Ishikawa (cell line): ENCODE data around the gene ARHGAP20.

Source experiments
- CEBPB ChIP-seq: IDR thresholded peaks from 2 replicates; pipeline ENCODE4 v1.6.1; 2012
- CREB1 ChIP-seq: IDR thresholded peaks from 2 replicates; pipeline ENCODE4 v1.6.1; 2012; ENCODE audit warnings: low read depth
- EGR1 ChIP-seq: IDR thresholded peaks from 2 replicates; pipeline ENCODE4 v1.6.1; 2012
- EP300 ChIP-seq: IDR thresholded peaks from 2 replicates; pipeline ENCODE4 v1.6.1; 2012; ENCODE audit warnings: borderline replicate concordance
- FOXM1 ChIP-seq: IDR thresholded peaks from 2 replicates; pipeline ENCODE4 v1.6.1; 2012; ENCODE audit warnings: low read depth, borderline replicate concordance
- NFIC ChIP-seq: IDR thresholded peaks from 2 replicates; pipeline ENCODE4 v1.6.1; 2012
- RAD21 ChIP-seq: IDR thresholded peaks from 2 replicates; pipeline ENCODE4 v1.6.1; 2012; ENCODE audit warnings: low read depth
- REST ChIP-seq: IDR thresholded peaks from 2 replicates; pipeline ENCODE4 v1.6.1; 2012; ENCODE audit warnings: low read depth, mild to moderate bottlenecking
- TAF1 ChIP-seq: IDR thresholded peaks from 2 replicates; pipeline ENCODE4 v1.6.1; 2012; ENCODE audit warnings: low read depth, mild to moderate bottlenecking
- TCF12 ChIP-seq: IDR thresholded peaks from 2 replicates; pipeline ENCODE4 v1.6.1; 2012; ENCODE audit warnings: low read depth
- TEAD4 ChIP-seq: IDR thresholded peaks from 2 replicates; pipeline ENCODE4 v1.6.1; 2012
- YY1 ChIP-seq: IDR thresholded peaks from 2 replicates; pipeline ENCODE4 v1.6.1; 2012; ENCODE audit warnings: low read depth
- ZBTB7A ChIP-seq: IDR thresholded peaks from 2 replicates; pipeline ENCODE4 v1.6.1; 2012; ENCODE audit warnings: low read depth
- TF ChIP-seq, protein P1 (sequence below): IDR thresholded peaks from 2 replicates; pipeline ENCODE4 v1.6.1; 2012
- TF ChIP-seq, protein P2 (sequence below): IDR thresholded peaks from 2 replicates; pipeline ENCODE4 v1.6.1; 2012

Gene ARHGAP20

GRCh38 chr11:110613197-110613918 lies 98.9 kb downstream of the ARHGAP20 start:
- TF ChIP-seq RAD21, result no peak
- no peak for TF ChIP-seq EP300
- no peak for TF ChIP-seq CREB1
- TF ChIP-seq FOXM1, result no peak
- no peak for TF ChIP-seq EGR1
- no peak for TF ChIP-seq YY1
- no peak for TF ChIP-seq NFIC
- TF ChIP-seq REST, result no peak
- no peak for TF ChIP-seq TAF1
- TF ChIP-seq, protein P1, sequence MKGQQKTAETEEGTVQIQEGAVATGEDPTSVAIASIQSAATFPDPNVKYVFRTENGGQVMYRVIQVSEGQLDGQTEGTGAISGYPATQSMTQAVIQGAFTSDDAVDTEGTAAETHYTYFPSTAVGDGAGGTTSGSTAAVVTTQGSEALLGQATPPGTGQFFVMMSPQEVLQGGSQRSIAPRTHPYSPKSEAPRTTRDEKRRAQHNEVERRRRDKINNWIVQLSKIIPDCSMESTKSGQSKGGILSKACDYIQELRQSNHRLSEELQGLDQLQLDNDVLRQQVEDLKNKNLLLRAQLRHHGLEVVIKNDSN, result no peak
- TF ChIP-seq TCF12, result no peak

GRCh38 chr11:110606415-110606814 lies 105.8 kb downstream of the ARHGAP20 start:
- TF ChIP-seq REST, result no peak
- no peak for TF ChIP-seq TCF12
- TF ChIP-seq, protein P1, result no peak
- no peak for TF ChIP-seq EGR1
- TF ChIP-seq RAD21, result no peak; the same call in 1 of the 2 replicates
- TF ChIP-seq CEBPB, result no peak
- TF ChIP-seq NFIC, result no peak
- TF ChIP-seq TEAD4, result no peak
- TF ChIP-seq ZBTB7A, result no peak
- TF ChIP-seq, protein P2, sequence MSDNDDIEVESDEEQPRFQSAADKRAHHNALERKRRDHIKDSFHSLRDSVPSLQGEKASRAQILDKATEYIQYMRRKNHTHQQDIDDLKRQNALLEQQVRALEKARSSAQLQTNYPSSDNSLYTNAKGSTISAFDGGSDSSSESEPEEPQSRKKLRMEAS, result no peak
- TF ChIP-seq FOXM1, result no peak
- no peak for TF ChIP-seq TAF1

DNA sequence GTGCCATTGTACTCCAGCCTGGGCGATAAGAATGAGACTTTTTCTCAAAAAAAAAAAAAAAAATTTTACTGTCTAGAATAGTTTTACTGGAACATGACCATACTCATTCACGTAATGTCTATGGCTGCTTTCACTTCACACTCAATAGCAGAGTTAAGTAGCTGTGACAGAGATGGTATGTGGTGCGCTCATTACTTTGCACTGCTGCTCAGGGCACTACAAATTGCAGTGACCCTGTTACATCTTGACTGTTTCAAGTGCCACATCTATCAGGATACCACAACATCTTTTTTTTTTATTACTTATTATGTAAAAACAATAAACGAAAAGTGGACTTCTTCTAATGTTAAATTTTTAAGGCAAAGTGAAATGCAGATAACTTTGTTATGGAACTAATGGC lies 110.3 kb downstream of the ARHGAP20 start:
- TF ChIP-seq TCF12 (no peak), REST (no peak), ZBTB7A (no peak), EGR1 (no peak), CEBPB (no peak), TAF1 (no peak), YY1 (no peak), EP300 (no peak), CREB1 (no peak), NFIC (no peak)
- TF ChIP-seq, protein P2, result no peak
- TF ChIP-seq, protein P1, result no peak

DNA sequence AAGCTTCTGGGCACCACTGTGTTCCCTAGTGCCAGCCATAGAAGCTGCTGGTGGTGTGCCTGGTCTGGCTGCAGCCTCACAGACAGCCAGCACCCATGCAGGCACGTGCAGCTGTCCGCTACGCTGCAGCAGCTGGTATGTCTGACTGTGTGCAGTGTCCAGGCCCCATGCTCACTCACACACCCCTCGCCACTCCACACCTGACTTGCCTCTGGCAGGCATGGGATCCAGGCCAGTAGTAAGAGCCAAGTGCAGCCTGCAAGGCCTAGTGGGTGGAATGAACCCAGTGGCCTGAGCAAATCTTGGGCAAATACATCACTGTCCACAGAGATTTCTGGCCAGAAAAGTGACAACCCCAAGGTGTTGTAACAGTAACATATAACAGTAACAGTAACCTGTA lies 111.9 kb downstream of the ARHGAP20 start:
- TF ChIP-seq ZBTB7A (no peak), EGR1 (no peak), NFIC (no peak), REST (no peak), FOXM1 (no peak), TAF1 (no peak), EP300 (no peak), CEBPB (no peak)
- TF ChIP-seq, protein P2, result no peak
